H9 (cell line): ENCODE measurements around the gene CD9. TPM values are rescaled to one million over a fixed set of nuclear protein-coding genes. Genes with fewer than 3 reads are reported as not detected.

ENCODE experiments used
- DNase-seq: peaks from one replicate; pipeline ENCODE4 v3.0.0-alpha.2; 2017
- H2AFZ ChIP-seq: one replicate; pipeline ENCODE4 v1.6.1; 2013; ENCODE audit warnings: mild to moderate bottlenecking, low read length, control low read depth, moderate library complexity
- H2AK5ac ChIP-seq: 2 replicates; pipeline ENCODE4 v1.6.1; 2013; ENCODE audit warnings: low read length, control low read depth, mixed read lengths; ENCODE audit not compliant: insufficient read length
- H2BK120ac ChIP-seq: one replicate; pipeline ENCODE4 v1.6.1; 2013; ENCODE audit warnings: low read depth, mild to moderate bottlenecking, low read length, control low read depth, inconsistent platforms; ENCODE audit not compliant: poor library complexity, severe bottlenecking
- H2BK12ac ChIP-seq: 2 replicates; pipeline ENCODE4 v1.6.1; 2013; ENCODE audit warnings: low read length, control low read depth, mixed read lengths, low read depth; ENCODE audit not compliant: insufficient read length
- H2BK15ac ChIP-seq: 2 replicates; pipeline ENCODE4 v1.6.1; 2013; ENCODE audit warnings: low read depth, low read length, control low read depth
- H2BK20ac ChIP-seq: one replicate; pipeline ENCODE4 v1.6.1; 2013; ENCODE audit warnings: low read depth, mild to moderate bottlenecking, low read length, control low read depth, inconsistent platforms; ENCODE audit not compliant: poor library complexity, severe bottlenecking
- H2BK5ac ChIP-seq: 2 replicates; pipeline ENCODE4 v1.6.1; 2013; ENCODE audit warnings: low read length, control low read depth, mixed read lengths; ENCODE audit not compliant: insufficient read length
- H3K14ac ChIP-seq: 2 replicates; pipeline ENCODE4 v1.6.1; 2013; ENCODE audit warnings: low read length, control low read depth; ENCODE audit not compliant: insufficient read depth
- H3K18ac ChIP-seq: 2 replicates; pipeline ENCODE4 v1.6.1; 2013; ENCODE audit warnings: low read depth, mild to moderate bottlenecking, mixed read lengths, low read length, control low read depth; ENCODE audit not compliant: insufficient read length
- H3K23ac ChIP-seq: 2 replicates; pipeline ENCODE4 v1.6.1; 2013; ENCODE audit warnings: low read length, control low read depth, mixed read lengths, low read depth; ENCODE audit not compliant: insufficient read length
- H3K23me2 ChIP-seq: 2 replicates; pipeline ENCODE4 v1.6.1; 2013; ENCODE audit warnings: low read depth, mild to moderate bottlenecking, mixed read lengths, low read length, control low read depth; ENCODE audit not compliant: insufficient read length, poor library complexity, severe bottlenecking
- H3K27ac ChIP-seq: 2 replicates; pipeline ENCODE4 v1.5.1; 2013; ENCODE audit warnings: low read length, control low read depth, mixed read lengths, low read depth; ENCODE audit not compliant: insufficient read length
- H3K27me3 ChIP-seq: 2 replicates; pipeline ENCODE4 v1.6.1; 2013; ENCODE audit warnings: low read length, control low read depth, inconsistent platforms; ENCODE audit not compliant: insufficient read depth
- H3K4ac ChIP-seq: 2 replicates; pipeline ENCODE4 v1.6.1; 2013; ENCODE audit warnings: low read depth, mild to moderate bottlenecking, control low read depth, inconsistent platforms, low read length, moderate library complexity
- H3K4me1 ChIP-seq: 2 replicates; pipeline ENCODE4 v1.6.1; 2013; ENCODE audit warnings: low read length, control low read depth, inconsistent platforms; ENCODE audit not compliant: insufficient read depth
- H3K4me2 ChIP-seq: 2 replicates; pipeline ENCODE4 v1.6.1; 2013; ENCODE audit warnings: low read length, control low read depth, mixed read lengths; ENCODE audit not compliant: insufficient read length, insufficient read depth
- H3K56ac ChIP-seq: 2 replicates; pipeline ENCODE4 v1.6.1; 2013; ENCODE audit warnings: low read depth, mild to moderate bottlenecking, mixed read lengths, low read length, control low read depth; ENCODE audit not compliant: insufficient read length
- H3K79me1 ChIP-seq: 2 replicates; pipeline ENCODE4 v1.6.1; 2013; ENCODE audit warnings: low read depth, mild to moderate bottlenecking, moderate library complexity, low read length, control low read depth, inconsistent platforms; ENCODE audit not compliant: insufficient read depth, poor library complexity, severe bottlenecking
- H3K79me2 ChIP-seq: 2 replicates; pipeline ENCODE4 v1.6.1; 2013; ENCODE audit warnings: low read length, control low read depth, inconsistent platforms; ENCODE audit not compliant: insufficient read depth
- H3K9ac ChIP-seq: 2 replicates; pipeline ENCODE4 v1.6.1; 2013; ENCODE audit warnings: low read length, control low read depth, mixed read lengths; ENCODE audit not compliant: insufficient read length; ENCODE audit errors: extremely low read depth
- H3K9me3 ChIP-seq: one replicate; pipeline ENCODE4 v1.6.1; 2013; ENCODE audit warnings: low read depth, low read length, inconsistent platforms; ENCODE audit not compliant: control insufficient read depth
- H3T11ph ChIP-seq: one replicate; pipeline ENCODE4 v1.6.1; 2013; ENCODE audit warnings: mild to moderate bottlenecking, low read length, control low read depth, inconsistent platforms
- H4K20me1 ChIP-seq: one replicate; pipeline ENCODE4 v1.6.1; 2013; ENCODE audit not compliant: control insufficient read depth, insufficient read length, insufficient read depth
- H4K5ac ChIP-seq: 2 replicates; pipeline ENCODE4 v1.6.1; 2013; ENCODE audit warnings: low read depth, mild to moderate bottlenecking, mixed read lengths, low read length, control low read depth; ENCODE audit not compliant: insufficient read length
- H4K8ac ChIP-seq: replicated peaks from 2 replicates; pipeline ENCODE4 v1.6.1; 2013; ENCODE audit warnings: low read length, control low read depth, mixed read lengths, low read depth; ENCODE audit not compliant: insufficient read length
- H4K91ac ChIP-seq: 2 replicates; pipeline ENCODE4 v1.6.1; 2013; ENCODE audit warnings: low read depth, mild to moderate bottlenecking, moderate library complexity, mixed read lengths, low read length, control low read depth; ENCODE audit not compliant: insufficient read length
- H3K27ac Mint-ChIP-seq, 3 experiments: 2 replicates in 2 of 3; 3 replicates in 1 of 3; pipeline ENCODE4 v1.8.0; 2020 to 2021; ENCODE audit warnings: mixed read lengths in 3 of 3, mild to moderate bottlenecking in 1 of 3, moderate library complexity in 1 of 3
- H3K27me3 Mint-ChIP-seq: 2 replicates; pipeline ENCODE4 v1.8.0; 2021; ENCODE audit warnings: low read depth, mild to moderate bottlenecking, moderate library complexity, mixed read lengths
- H3K36me3 Mint-ChIP-seq, 3 experiments: 2 replicates in 2 of 3; 3 replicates in 1 of 3; pipeline ENCODE4 v1.8.0; 2020 to 2021; ENCODE audit warnings: low read depth in 3 of 3, mixed read lengths in 3 of 3; ENCODE audit not compliant: insufficient read depth in 1 of 3
- H3K4me1 Mint-ChIP-seq, 2 experiments: 2 replicates each; pipeline ENCODE4 v1.8.0; 2020; ENCODE audit warnings: mixed read lengths in 2 of 2
- H3K4me3 Mint-ChIP-seq, 2 experiments: 2 replicates in 1 of 2; 3 replicates in 1 of 2; pipeline ENCODE4 v1.8.0; 2020 to 2021; ENCODE audit warnings: mild to moderate bottlenecking in 2 of 2, mixed read lengths in 2 of 2, moderate library complexity in 1 of 2
- H3K9me3 Mint-ChIP-seq, 2 experiments: 2 replicates in 1 of 2; 3 replicates in 1 of 2; pipeline ENCODE4 v1.8.0; 2020; ENCODE audit warnings: mild to moderate bottlenecking in 2 of 2, mixed read lengths in 2 of 2, moderate library complexity in 1 of 2
- WGBS: extraction: QIAGEN DNeasy Blood & Tissue Kit; methylation state at CpG from one replicate; pipeline ENCODE4 v1.1.7; 2013; ENCODE audit warnings: missing lambda C conversion rate, low lambda C conversion rate, mixed read lengths; ENCODE audit not compliant: insufficient read length; ENCODE audit errors: extremely low coverage; 5-methylcytosine and 5-hydroxymethylcytosine counted together
- total RNA-seq: library from RNA; stranded (reverse); gene quantifications from 2 replicates; pipeline ENCODE4 v1.2.1, GENCODE V29; 2021
- TF ChIP-seq, protein P1 (sequence below): fragments of 200-600 bp; sonication (generic); conservative IDR thresholded peaks from 3 replicates; pipeline ENCODE4 v1.8.0; 2021; ENCODE audit warnings: antibody characterized with exemption, mild to moderate bottlenecking

CD9 gene
- total RNA-seq, 1 experiment from 2014 or later = 132 TPM

DNA sequence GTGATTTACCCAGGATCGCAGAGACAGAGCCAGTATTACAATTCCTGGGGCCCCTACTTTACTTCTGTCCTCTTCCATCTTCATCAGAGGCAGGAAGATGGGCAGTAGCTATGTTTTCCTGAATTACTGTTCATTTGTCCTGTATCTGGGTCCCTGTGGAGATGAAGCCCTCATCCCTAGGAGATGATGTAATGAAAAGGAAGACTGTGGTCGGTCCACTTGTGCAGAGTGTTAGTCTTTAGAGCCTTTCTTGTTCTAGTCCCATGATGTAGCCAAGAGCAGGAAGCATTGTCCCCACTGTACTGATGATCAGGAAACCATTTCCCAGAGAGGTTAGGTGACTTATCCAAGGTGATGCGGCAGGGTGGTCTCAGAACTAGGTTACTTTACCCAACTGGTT lies 2.6 kb downstream of the CD9 start:
- no peaks in the 10 kb centered on the region for H3K9me3 ChIP-seq
- no peak overlapping the region for H2BK15ac ChIP-seq
- DNase-seq = no peak
- no peak overlapping the region for H3K23ac ChIP-seq
- Mint-ChIP-seq H3K9me3 (no peaks in the 10 kb centered on the region), H3K27ac (peak overlapping the region in 1 of 3 experiments; percentile 81; a peak in 2 of 7 replicates), H3K27me3 (peaks cover 13% of the 10 kb centered on the region), H3K36me3 (peaks cover 13 to 32% (median 26%) of the 10 kb centered on the region in 3 experiments; a peak in 6 of 7 replicates), H3K4me3 (peak overlapping the region in 1 of 2 experiments; percentile 89; a peak in 2 of 5 replicates), H3K4me1 (peaks cover 77 to 82% of the 10 kb centered on the region in 2 experiments)
- H4K5ac ChIP-seq = no peak overlapping the region
- no peak overlapping the region for H4K8ac ChIP-seq
- no peak overlapping the region for H3K4me2 ChIP-seq
- TF ChIP-seq, protein P1, sequence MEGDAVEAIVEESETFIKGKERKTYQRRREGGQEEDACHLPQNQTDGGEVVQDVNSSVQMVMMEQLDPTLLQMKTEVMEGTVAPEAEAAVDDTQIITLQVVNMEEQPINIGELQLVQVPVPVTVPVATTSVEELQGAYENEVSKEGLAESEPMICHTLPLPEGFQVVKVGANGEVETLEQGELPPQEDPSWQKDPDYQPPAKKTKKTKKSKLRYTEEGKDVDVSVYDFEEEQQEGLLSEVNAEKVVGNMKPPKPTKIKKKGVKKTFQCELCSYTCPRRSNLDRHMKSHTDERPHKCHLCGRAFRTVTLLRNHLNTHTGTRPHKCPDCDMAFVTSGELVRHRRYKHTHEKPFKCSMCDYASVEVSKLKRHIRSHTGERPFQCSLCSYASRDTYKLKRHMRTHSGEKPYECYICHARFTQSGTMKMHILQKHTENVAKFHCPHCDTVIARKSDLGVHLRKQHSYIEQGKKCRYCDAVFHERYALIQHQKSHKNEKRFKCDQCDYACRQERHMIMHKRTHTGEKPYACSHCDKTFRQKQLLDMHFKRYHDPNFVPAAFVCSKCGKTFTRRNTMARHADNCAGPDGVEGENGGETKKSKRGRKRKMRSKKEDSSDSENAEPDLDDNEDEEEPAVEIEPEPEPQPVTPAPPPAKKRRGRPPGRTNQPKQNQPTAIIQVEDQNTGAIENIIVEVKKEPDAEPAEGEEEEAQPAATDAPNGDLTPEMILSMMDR = no peak
- no peak overlapping the region for H3K27ac ChIP-seq
- no peak overlapping the region for H3K9ac ChIP-seq
- no peak overlapping the region for H3K4ac ChIP-seq
- H2BK120ac ChIP-seq = no peak overlapping the region
- WGBS = no CpG with 5 or more reads among the region's 3 CpGs
- no peak overlapping the region for H2BK20ac ChIP-seq
- no peak overlapping the region for H3K56ac ChIP-seq
- H3K14ac ChIP-seq = no peak overlapping the region
- no peaks in the 10 kb centered on the region for H3K27me3 ChIP-seq
- no peak overlapping the region for H2BK5ac ChIP-seq
- H3T11ph ChIP-seq = no peak overlapping the region
- peaks cover 52% of the 10 kb centered on the region for H3K4me1 ChIP-seq
- peaks cover 14% of the 10 kb centered on the region; the same call in 1 of the 2 replicates for H3K79me2 ChIP-seq
- H2AK5ac ChIP-seq = no peak overlapping the region
- peaks cover 11% of the 10 kb centered on the region for H3K79me1 ChIP-seq
- H4K91ac ChIP-seq = no peak overlapping the region
- H2AFZ ChIP-seq = no peak overlapping the region
- H4K20me1 ChIP-seq = no peaks in the 10 kb centered on the region
- no peak overlapping the region for H3K18ac ChIP-seq
- peaks cover 18% of the 10 kb centered on the region for H3K23me2 ChIP-seq
- H2BK12ac ChIP-seq = no peak overlapping the region
